Pons (tissue), 1 donor: Measurements from ENCODE around the gene ZGPAT.
"Not testable (repeated sequence)": the region's sequence is repeated elsewhere in the genome, so short reads cannot be mapped to it uniquely, and the experiment has no call there.

Source experiments
- DNase-seq: peaks from one replicate; pipeline ENCODE4 v3.0.0-alpha.2; 2016; ENCODE audit warnings: low spot score

ZGPAT gene

GRCh38 chr20:63703471-63703975 lies 4.3 kb upstream of the ZGPAT start:
- no peak for DNase-seq

- no peak for DNase-seq
Measured at GRCh38 chr20:63703976-63704748, 3.7 kb upstream of the ZGPAT start.

GRCh38 chr20:63704749-63705117 lies 3.1 kb upstream of the ZGPAT start:
- no peak for DNase-seq

- no peak for DNase-seq
Measured at GRCh38 chr20:63705232-63706026, 2.4 kb upstream of the ZGPAT start.

- DNase-seq, result no peak
Measured at GRCh38 chr20:63706027-63706695, 1.7 kb upstream of the ZGPAT start.

GRCh38 chr20:63706852-63707557 lies 834 bp upstream of the ZGPAT start:
- DNase-seq, result no peak

- DNase-seq, result no peak
Measured at GRCh38 chr20:63708301-63709148, 686 bp downstream of the ZGPAT start.

- DNase-seq, result no peak
Measured at GRCh38 chr20:63709149-63709527, 1.3 kb downstream of the ZGPAT start.

GRCh38 chr20:63711085-63711645 lies 3.3 kb downstream of the ZGPAT start:
- DNase-seq, result no peak

- no peak for DNase-seq
Measured at GRCh38 chr20:63712191-63712590, 4.4 kb downstream of the ZGPAT start.

GRCh38 chr20:63714858-63715257 lies 7.0 kb downstream of the ZGPAT start:
- DNase-seq, result no peak

- DNase-seq, result no peak
Measured at GRCh38 chr20:63718996-63719395, 11.2 kb downstream of the ZGPAT start.

GRCh38 chr20:63722967-63723622 lies 15.3 kb downstream of the ZGPAT start:
- not testable (repeated sequence) for DNase-seq

GRCh38 chr20:63730189-63730733 lies 22.4 kb downstream of the ZGPAT start:
- not testable (repeated sequence) for DNase-seq

- no peak for DNase-seq
Measured at GRCh38 chr20:63731410-63731809, 23.6 kb downstream of the ZGPAT start.

- DNase-seq, result no peak
Measured at GRCh38 chr20:63732118-63733095, 24.6 kb downstream of the ZGPAT start.

- DNase-seq, result no peak
Measured at GRCh38 chr20:63733117-63733516, 25.3 kb downstream of the ZGPAT start.

- DNase-seq, result no peak
Measured at GRCh38 chr20:63733579-63734081, 25.8 kb downstream of the ZGPAT start.
